Uterus (tissue), 2 donors: ENCODE measurements around the gene OR2AK2.

Experiments
- POLR2A ChIP-seq, 2 donors: fragments of 450-650 bp; IDR thresholded peaks; one replicate each; pipeline ENCODE4 v1.6.1; 2016; ENCODE audit warnings: antibody characterized with exemption in 2 of 2, mild to moderate bottlenecking in 1 of 2, moderate library complexity in 1 of 2
- TF ChIP-seq, protein P1 (sequence below), 4 experiments: fragments of 200-600 bp in 2 of 4; fragments of 450-650 bp in 2 of 4; sonication (generic) in 2 of 4; IDR thresholded peaks; one replicate each; pipeline ENCODE4 v1.5.1; 2016 to 2019; ENCODE audit warnings: antibody characterized with exemption in 4 of 4, mild to moderate bottlenecking in 2 of 4, moderate library complexity in 1 of 4

DNA sequence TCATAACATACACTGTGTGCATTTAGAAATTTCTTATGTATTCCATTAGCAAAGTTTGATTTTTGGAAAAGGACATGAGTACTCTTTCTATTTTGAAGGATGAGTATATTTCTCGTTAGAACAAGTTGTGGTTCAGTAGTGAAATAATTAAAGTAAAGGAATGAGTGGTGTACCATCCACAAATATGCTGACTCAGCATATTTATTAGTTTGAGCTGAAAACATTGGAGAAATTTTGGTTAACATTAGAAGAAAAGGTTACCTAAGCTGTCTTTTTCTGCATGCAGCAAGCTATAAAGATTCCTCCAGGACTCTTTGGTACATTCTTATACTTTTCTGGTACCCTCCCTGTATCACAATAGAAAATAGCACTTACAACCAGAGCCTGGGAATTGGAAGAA, 42.7 kb downstream of the OR2AK2 start:
- TF ChIP-seq, protein P1, sequence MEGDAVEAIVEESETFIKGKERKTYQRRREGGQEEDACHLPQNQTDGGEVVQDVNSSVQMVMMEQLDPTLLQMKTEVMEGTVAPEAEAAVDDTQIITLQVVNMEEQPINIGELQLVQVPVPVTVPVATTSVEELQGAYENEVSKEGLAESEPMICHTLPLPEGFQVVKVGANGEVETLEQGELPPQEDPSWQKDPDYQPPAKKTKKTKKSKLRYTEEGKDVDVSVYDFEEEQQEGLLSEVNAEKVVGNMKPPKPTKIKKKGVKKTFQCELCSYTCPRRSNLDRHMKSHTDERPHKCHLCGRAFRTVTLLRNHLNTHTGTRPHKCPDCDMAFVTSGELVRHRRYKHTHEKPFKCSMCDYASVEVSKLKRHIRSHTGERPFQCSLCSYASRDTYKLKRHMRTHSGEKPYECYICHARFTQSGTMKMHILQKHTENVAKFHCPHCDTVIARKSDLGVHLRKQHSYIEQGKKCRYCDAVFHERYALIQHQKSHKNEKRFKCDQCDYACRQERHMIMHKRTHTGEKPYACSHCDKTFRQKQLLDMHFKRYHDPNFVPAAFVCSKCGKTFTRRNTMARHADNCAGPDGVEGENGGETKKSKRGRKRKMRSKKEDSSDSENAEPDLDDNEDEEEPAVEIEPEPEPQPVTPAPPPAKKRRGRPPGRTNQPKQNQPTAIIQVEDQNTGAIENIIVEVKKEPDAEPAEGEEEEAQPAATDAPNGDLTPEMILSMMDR (IDR thresholded peaks at IDR 0.05): no peak
- TF ChIP-seq POLR2A (IDR thresholded peaks at IDR 0.05): no peak
